Natural killer cell (primary cell): Measurements from ENCODE around the gene SRL. TPM values are rescaled to one million over a fixed set of nuclear protein-coding genes. Genes with fewer than 3 reads are reported as not detected.

Source experiments
- ATAC-seq, 3 donors: fragments of 150-1000 bp in 2 of 3; fragments of 200-7000 bp in 1 of 3; cut with Tn5 transposase; 1 replicate in 1 of 3; 2 replicates in 2 of 3; pipeline ENCODE4 v1.10.0; 2021; ENCODE audit warnings: mild to moderate bottlenecking in 2 of 3, moderate library complexity in 2 of 3
- DNase-seq, 2 donors: peaks; one replicate each; pipeline versions ENCODE4 v3.0.0 to v3.0.0-alpha.2; 2013 to 2021; ENCODE audit warnings: mixed read lengths in 1 of 2
- H3K27ac ChIP-seq: one replicate; pipeline ENCODE4 v1.5.1; 2013; ENCODE audit warnings: mild to moderate bottlenecking, low read length
- H3K27me3 ChIP-seq: one replicate; pipeline ENCODE4 v1.6.1; 2013; ENCODE audit warnings: low read length; ENCODE audit not compliant: control insufficient read depth, insufficient read depth
- H3K36me3 ChIP-seq: one replicate; pipeline ENCODE4 v1.6.1; 2013; ENCODE audit warnings: low read length; ENCODE audit not compliant: control insufficient read depth, insufficient read depth
- H3K4me1 ChIP-seq: one replicate; pipeline ENCODE4 v1.6.1; 2013; ENCODE audit warnings: low read length; ENCODE audit not compliant: control insufficient read depth, insufficient read depth
- H3K4me3 ChIP-seq: one replicate; pipeline ENCODE4 v1.5.1; 2013; ENCODE audit warnings: low read length
- H3K9me3 ChIP-seq: one replicate; pipeline ENCODE4 v1.6.1; 2013; ENCODE audit warnings: low read length; ENCODE audit not compliant: control insufficient read depth, insufficient read depth
- H3K27ac Mint-ChIP-seq, 2 donors: one replicate each; pipeline ENCODE4 v1.8.0; 2022; ENCODE audit warnings: mild to moderate bottlenecking in 2 of 2, mixed read lengths in 2 of 2, moderate library complexity in 1 of 2
- H3K27me3 Mint-ChIP-seq, 2 donors: one replicate each; pipeline ENCODE4 v1.8.0; 2022; ENCODE audit warnings: low read depth in 2 of 2, mixed read lengths in 2 of 2
- H3K36me3 Mint-ChIP-seq: one replicate; pipeline ENCODE4 v1.8.0; 2022; ENCODE audit warnings: mixed read lengths
- H3K4me1 Mint-ChIP-seq, 2 donors: one replicate each; pipeline ENCODE4 v1.8.0; 2022; ENCODE audit warnings: mixed read lengths in 2 of 2
- H3K4me3 Mint-ChIP-seq: one replicate; pipeline ENCODE4 v1.8.0; 2022; ENCODE audit warnings: mild to moderate bottlenecking, moderate library complexity, mixed read lengths
- H3K9me3 Mint-ChIP-seq, 2 donors: one replicate each; pipeline ENCODE4 v1.8.0; 2022; ENCODE audit warnings: mixed read lengths in 2 of 2
- WGBS: methylation state at CpG from one replicate; pipeline ENCODE4 v1.1.7; 2013; ENCODE audit warnings: missing lambda C conversion rate; ENCODE audit not compliant: insufficient coverage; 5-methylcytosine and 5-hydroxymethylcytosine counted together
- intact Hi-C: fragments of 100-400 bp; cut with micrococcal nuclease; formaldehyde crosslinking; loops from one replicate; pipeline ENCODE4 v1.14.2; 2022
- total RNA-seq, 4 donors: library from RNA; stranded (reverse); fragments of 120-200 nt in 1 of 4; gene quantifications; one replicate each; pipeline versions ENCODE4 v1.2.3 to v1.2.4, GENCODE V29; 2013 to 2022
- TF ChIP-seq, protein P1 (sequence below): fragments of 200-600 bp; IDR thresholded peaks from one replicate; pipeline ENCODE4 v1.8.0; 2022; ENCODE audit warnings: antibody characterized with exemption

SRL gene
- total RNA-seq, 3 donors from 2014 or later (not counting 1 experiment from before 2014, with no cell fraction given), result not detected

DNA sequence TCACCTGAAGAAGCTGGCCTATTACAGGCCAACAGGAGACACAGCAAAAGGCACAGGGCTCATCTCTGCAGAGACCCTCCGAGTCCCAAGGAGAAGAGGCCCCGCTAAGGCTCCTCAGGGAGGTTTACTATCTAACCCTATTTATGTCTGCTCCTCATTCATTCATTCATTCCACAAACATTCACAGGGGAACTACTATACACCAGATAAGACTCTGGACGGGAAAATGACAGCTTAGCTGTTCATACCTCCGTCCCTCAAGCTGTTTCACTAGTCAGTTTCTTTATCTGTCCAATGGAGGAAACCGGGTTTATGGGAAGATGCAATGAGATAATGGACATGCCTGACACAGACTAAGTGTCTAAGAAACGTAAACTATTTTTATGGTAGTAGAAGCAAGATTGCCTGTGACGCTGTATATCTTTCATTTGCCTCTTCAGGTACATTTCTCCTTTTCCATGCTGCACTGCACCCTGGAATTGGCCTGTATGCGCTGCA lies 62.1 kb downstream of the SRL start:
- no peak overlapping the region for H3K27ac Mint-ChIP-seq
- peaks cover 0 to 7% of the 10 kb centered on the region in 2 donors for H3K27me3 Mint-ChIP-seq
- TF ChIP-seq, protein P1, sequence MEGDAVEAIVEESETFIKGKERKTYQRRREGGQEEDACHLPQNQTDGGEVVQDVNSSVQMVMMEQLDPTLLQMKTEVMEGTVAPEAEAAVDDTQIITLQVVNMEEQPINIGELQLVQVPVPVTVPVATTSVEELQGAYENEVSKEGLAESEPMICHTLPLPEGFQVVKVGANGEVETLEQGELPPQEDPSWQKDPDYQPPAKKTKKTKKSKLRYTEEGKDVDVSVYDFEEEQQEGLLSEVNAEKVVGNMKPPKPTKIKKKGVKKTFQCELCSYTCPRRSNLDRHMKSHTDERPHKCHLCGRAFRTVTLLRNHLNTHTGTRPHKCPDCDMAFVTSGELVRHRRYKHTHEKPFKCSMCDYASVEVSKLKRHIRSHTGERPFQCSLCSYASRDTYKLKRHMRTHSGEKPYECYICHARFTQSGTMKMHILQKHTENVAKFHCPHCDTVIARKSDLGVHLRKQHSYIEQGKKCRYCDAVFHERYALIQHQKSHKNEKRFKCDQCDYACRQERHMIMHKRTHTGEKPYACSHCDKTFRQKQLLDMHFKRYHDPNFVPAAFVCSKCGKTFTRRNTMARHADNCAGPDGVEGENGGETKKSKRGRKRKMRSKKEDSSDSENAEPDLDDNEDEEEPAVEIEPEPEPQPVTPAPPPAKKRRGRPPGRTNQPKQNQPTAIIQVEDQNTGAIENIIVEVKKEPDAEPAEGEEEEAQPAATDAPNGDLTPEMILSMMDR, result no peak
- WGBS, result 96% methylated on average over 8 of the region's 8 CpGs
- DNase-seq, result no peak
- no peaks in the 10 kb centered on the region for H3K9me3 Mint-ChIP-seq
- Histone ChIP-seq H3K4me3 (no peak overlapping the region), H3K9me3 (no peaks in the 10 kb centered on the region), H3K27me3 (no peaks in the 10 kb centered on the region), H3K36me3 (no peaks in the 10 kb centered on the region), H3K4me1 (peaks cover 15% of the 10 kb centered on the region), H3K27ac (no peak overlapping the region)
- no peak for ATAC-seq
- intact Hi-C loops, result no loop called here
- peaks cover 3 to 12% of the 10 kb centered on the region in 2 donors for H3K4me1 Mint-ChIP-seq
- H3K4me3 Mint-ChIP-seq, result no peak overlapping the region
- H3K36me3 Mint-ChIP-seq, result no peaks in the 10 kb centered on the region

DNA sequence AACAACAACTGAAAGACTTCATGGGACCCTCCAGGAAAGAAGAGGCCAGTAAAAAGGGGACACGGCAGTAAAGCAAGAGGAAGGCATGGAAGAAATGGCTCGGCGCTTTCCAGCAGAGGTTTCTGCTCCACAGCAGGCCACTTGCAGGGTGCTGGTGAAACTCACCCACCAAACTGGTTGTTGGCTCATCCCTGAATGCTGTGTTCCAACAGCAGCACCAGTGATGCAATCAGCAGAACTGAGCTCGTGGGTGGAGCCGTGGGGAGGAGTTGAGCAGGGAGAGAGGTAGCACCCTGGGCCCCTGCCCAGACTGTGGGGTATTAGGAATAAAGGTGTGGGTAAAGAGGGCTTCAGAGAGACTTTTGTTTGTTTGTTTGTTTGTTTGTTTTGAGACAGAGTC lies 62.9 kb downstream of the SRL start:
- Histone ChIP-seq H3K4me1 (peaks cover 9% of the 10 kb centered on the region), H3K27ac (no peak overlapping the region), H3K36me3 (no peaks in the 10 kb centered on the region), H3K27me3 (no peaks in the 10 kb centered on the region), H3K4me3 (no peak overlapping the region), H3K9me3 (no peaks in the 10 kb centered on the region)
- H3K27ac Mint-ChIP-seq, result no peak overlapping the region
- TF ChIP-seq, protein P1, result no peak
- no peaks in the 10 kb centered on the region for H3K9me3 Mint-ChIP-seq
- intact Hi-C loops, result no loop called here
- DNase-seq (no peak), ATAC-seq (no peak)
- peaks cover 0 to 6% of the 10 kb centered on the region in 2 donors for H3K27me3 Mint-ChIP-seq
- 87% methylated on average over 5 of the region's 5 CpGs for WGBS
- no peaks in the 10 kb centered on the region for H3K36me3 Mint-ChIP-seq
- H3K4me3 Mint-ChIP-seq, result no peak overlapping the region
- H3K4me1 Mint-ChIP-seq, result peaks cover 0 to 8% of the 10 kb centered on the region in 2 donors

DNA sequence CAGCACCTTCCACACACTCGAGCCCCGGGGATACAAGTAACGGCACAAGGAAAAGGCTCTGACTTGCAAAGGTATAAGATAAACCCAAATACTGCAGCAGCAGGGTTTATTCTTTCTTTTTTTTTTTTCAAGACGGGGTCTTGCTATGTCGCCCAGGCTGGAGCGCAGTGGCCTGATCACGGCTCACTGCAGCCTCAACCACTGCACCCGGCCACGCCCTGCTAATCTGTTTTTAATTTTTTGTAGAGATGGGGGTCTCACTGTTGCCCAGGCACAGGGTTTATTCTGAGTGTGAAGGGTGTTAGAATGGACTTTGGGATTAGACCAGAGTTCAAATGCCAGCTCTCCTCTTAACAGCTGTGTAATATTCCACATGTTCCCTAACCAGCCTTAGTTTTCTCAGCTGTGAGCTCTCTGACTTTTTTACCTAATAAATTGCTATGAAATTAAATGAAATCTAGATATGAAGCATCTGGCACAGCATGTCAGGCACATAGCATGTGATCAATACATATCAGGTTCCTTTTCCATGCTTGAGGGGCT lies 63.3 kb downstream of the SRL start:
- Mint-ChIP-seq H3K36me3 (no peaks in the 10 kb centered on the region), H3K4me3 (no peak overlapping the region), H3K4me1 (peaks cover 0 to 8% of the 10 kb centered on the region in 2 donors), H3K27ac (no peak overlapping the region), H3K9me3 (no peaks in the 10 kb centered on the region), H3K27me3 (peaks cover 0 to 6% of the 10 kb centered on the region in 2 donors)
- ATAC-seq (no peak), DNase-seq (no peak)
- Histone ChIP-seq H3K9me3 (no peaks in the 10 kb centered on the region), H3K4me3 (no peak overlapping the region), H3K27me3 (no peaks in the 10 kb centered on the region), H3K4me1 (peaks cover 8% of the 10 kb centered on the region), H3K36me3 (no peaks in the 10 kb centered on the region), H3K27ac (no peak overlapping the region)
- WGBS, result over 99% methylated on average over 9 of the region's 9 CpGs
- intact Hi-C loops, result no loop called here
- TF ChIP-seq, protein P1, result no peak

DNA sequence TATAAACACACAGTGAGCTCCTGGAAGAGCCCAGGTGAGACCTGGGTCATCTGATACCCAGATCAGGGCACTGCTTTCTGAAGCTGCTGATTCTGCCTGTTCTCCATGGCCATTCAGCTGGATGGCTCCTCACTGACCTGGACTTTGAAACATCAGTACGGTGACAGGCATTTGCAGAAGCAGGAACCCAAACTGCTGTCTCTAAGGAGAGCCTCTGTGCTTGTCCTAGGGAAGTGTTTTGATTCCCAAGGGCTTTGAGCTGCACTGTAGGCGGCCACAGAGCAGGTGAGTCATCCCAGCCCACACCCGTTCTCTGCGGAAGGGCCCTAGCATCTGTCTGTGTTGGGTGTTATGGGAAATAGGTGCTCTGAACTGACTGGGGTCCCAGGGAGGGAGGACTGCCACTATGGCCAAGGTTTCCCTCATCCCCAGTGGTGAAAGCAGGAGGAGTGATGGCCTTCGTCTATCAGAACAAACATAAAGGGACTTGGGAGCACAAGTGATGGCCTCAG lies 64.9 kb downstream of the SRL start:
- no peaks in the 10 kb centered on the region for H3K27me3 ChIP-seq
- intact Hi-C loops, result no loop called here
- Mint-ChIP-seq H3K27ac (no peak overlapping the region), H3K4me1 (no peaks in the 10 kb centered on the region), H3K27me3 (peaks cover 0 to 6% of the 10 kb centered on the region in 2 donors), H3K4me3 (no peak overlapping the region), H3K9me3 (no peaks in the 10 kb centered on the region), H3K36me3 (no peaks in the 10 kb centered on the region)
- no peak overlapping the region for H3K4me3 ChIP-seq
- no peaks in the 10 kb centered on the region for H3K4me1 ChIP-seq
- no peak overlapping the region for H3K27ac ChIP-seq
- H3K9me3 ChIP-seq, result no peaks in the 10 kb centered on the region
- H3K36me3 ChIP-seq, result no peaks in the 10 kb centered on the region
- TF ChIP-seq, protein P1, result no peak
- WGBS, result 64% methylated on average over 5 of the region's 5 CpGs
- DNase-seq (no peak), ATAC-seq (no peak)
